ENCODE results near the gene HOXA2.

The HOXA2 gene

DNA sequence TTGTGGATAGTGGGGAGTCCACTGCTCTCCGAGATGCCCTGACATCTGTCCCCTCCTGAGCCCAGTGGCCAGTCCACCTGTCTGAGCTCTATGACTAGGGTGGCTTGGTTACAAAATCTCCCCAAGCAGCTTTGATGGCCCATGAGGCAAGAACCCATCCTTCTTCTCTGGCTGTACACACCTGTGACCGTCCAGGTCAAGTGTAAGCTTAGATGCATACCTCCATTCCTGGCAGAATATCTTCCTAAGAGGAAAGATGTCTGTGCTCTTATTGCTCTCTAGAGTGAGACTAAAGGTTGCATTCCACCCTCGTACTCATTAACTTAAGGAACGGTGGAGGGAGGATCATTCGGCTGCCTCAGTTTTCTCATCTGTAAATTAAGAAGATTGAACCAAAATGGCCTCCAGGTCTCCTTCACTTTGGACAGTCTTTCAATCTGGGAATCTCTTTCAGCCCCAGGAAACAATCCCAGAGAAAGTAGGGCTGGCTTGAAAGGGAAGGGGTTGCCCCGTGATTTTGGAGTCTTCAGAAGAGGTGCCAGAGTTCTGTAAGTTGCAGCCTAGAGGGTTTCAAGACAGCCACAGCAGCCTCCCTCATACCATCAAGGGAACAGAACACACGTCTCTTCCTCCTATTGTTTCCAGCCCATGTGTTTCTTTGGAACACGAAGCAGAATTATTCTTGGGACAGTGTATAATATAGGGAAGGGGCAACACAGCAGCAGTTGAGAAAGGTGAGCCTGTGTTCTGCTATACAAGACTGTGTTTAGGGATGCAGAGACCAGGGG is 22.6 kb upstream of the HOXA2 start:
- DNase-seq (ENCODE audit: low spot score): peak; percentile 32

DNA sequence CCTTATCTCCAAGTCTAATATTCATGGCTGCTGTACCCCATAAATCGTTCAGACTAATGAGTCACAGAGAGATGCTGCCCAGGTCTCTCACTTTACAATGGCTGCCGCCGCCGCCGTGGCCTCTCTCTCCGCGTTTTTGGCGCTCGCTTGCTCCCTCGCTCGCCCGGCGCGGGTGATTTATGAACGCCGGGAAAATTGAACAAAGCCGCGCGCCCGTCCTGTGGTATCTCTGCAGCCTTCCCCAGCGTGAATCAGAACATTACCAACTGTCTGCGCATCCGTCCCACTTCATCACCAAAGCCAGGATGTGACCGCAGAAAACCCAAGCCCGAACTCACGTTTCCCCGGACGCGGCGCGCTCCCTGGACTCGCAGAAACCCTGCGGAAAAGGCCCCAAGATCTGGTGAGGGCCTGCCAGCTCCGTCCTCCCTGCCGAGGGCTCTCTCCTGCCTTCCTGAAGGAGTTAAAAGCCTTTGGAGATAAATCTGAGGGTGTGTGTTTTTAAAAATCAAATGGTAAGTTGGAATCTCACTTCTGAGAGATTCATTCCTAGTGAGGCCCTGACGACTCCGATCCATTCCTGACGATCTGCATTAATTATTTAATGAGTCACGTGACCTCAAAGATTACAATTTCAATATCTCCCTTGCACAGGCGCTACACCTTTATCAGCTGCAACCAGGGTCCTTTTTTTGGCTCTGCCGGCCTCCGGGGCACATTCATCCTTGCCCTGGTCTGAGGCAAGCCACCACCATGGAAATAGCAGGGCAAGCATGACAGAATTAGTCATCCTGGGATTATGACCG is 21.8 kb upstream of the HOXA2 start:
- DNase-seq (ENCODE audit: low spot score): peak; percentile 38

DNA sequence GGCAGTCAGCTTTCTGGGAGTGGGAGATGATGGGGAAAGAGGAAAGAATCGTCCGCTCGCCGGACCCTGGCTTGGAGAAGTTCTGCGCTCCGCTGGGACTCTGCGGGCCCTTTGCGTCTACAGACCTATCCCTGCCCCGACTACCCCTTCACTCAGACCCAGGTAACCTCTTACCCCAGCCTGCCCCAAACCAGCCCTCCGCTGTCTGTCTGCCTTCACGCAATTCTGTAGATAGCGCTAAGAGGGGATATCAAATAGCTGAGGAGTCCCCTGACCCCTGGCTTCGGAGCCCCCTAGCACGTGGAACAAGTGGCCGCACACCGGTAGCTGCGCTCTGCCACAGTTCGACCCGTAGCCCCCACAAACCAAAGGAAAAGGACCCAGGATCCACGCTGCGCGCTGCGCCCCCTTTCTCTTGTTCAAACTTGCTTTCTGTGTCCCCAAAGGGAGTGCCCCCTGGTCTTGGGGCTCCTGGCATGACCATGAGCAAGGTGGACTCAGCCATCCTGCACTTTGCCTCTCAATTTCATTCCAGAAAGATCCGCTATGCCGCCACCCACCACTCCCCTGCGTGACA is 21.1 kb upstream of the HOXA2 start:
- DNase-seq (ENCODE audit: low spot score): peak; percentile 46

GRCh38 chr7:27123007-27123476 is 20.6 kb upstream of the HOXA2 start:
- DNase-seq (ENCODE audit: low spot score): peak; percentile 11

DNA sequence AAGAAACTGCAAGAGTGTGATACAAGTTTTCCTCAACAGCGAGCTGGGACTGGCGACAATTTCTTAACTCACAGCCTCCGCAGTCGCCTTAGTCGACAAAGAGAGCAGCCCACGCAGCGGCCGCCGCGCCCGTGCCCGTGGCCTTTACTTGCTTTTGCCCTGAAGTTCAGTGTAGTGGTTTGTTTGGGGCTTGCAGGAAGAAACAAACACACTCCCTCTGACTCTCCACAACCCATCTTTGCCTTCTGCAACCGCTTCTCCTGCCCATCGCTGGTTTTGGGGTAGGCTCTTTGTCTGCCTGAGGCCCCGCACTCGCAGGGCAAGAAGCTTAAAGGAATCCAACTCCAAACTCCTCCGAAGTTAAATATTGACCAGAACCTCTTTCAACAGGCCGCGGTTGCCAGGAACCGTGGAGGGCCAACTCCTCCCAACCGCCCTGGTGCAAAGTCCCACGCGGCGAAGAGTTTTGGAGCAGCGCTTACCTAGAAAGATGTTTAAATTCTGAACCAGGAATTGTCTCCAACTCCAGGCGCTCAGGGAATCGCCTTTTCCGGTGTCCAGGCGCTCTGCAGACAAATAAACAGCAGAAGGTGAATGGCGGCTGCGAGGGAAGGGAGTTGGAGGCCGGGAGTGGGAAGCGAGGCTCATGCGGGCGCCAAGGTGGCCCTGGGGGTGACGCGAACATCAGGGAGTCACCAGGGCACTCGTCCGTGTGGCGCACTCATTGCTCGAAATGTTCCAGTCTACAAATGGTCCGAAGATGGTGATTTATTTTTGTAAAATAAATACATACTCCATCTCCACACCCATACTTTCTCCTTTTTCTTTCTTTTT is 19.8 kb upstream of the HOXA2 start:
- DNase-seq (ENCODE audit: low spot score): peak; percentile 42

- no peak for DNase-seq (ENCODE audit: low spot score)
Observed at GRCh38 chr7:27121684-27122076, 19.2 kb upstream of the HOXA2 start.

GRCh38 chr7:27119412-27119911 is 17.0 kb upstream of the HOXA2 start:
- peak; percentile 17 for DNase-seq (ENCODE audit: low spot score)

- peak; percentile 29 for DNase-seq (ENCODE audit: low spot score)
Observed at GRCh38 chr7:27118580-27118979, 16.1 kb upstream of the HOXA2 start.

- no peak for DNase-seq (ENCODE audit: low spot score)
Observed at GRCh38 chr7:27117887-27118491, 15.5 kb upstream of the HOXA2 start.

DNA sequence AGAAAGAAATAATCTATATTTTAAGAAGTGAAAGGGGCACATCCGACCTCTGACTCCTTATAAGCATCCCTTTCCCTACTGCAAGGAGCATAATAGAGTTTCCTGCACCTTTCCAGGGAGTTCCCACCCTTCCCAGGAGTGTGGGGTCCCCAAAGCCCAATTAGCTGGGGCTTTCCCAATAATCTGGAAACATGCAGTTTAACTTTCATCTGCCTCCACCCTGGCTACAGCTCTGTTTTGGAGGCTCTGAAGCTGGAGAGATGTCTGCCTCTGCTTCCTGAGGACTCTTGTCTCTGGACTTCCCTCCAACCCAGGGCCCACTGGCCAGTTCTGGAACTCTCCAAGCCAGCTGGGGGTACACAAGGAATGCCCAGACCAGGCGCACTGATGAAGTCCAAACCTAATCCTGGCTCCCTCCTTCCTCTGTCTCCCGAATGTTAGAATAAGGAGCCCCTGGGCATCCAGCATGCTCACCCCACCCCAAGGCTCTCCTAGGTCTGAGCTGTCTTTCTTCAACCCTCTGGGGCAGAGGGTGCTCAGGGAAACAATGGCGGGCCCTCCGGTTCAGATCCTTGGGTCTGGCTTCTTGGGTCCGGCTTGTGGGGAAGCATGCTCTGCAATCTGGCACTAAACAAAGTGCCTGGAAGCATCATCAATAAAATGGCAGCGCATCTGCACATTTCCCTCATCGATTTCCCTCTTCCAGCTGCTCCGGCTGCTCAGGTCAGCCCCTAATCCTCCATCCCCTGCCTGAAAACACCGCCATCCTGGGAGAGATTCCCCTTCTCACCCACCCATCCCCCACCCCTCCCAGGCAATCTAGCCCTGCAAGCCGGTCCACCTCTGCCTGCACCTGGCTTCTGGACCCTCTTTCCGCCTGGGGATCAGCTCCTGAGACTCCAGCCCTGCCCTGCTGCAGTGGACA is 14.7 kb upstream of the HOXA2 start:
- no peak for DNase-seq (ENCODE audit: low spot score)

GRCh38 chr7:27116031-27116961 is 13.8 kb upstream of the HOXA2 start:
- DNase-seq (ENCODE audit: low spot score): no peak

- no peak for DNase-seq (ENCODE audit: low spot score)
Observed at GRCh38 chr7:27115221-27116026, 12.9 kb upstream of the HOXA2 start.

DNA sequence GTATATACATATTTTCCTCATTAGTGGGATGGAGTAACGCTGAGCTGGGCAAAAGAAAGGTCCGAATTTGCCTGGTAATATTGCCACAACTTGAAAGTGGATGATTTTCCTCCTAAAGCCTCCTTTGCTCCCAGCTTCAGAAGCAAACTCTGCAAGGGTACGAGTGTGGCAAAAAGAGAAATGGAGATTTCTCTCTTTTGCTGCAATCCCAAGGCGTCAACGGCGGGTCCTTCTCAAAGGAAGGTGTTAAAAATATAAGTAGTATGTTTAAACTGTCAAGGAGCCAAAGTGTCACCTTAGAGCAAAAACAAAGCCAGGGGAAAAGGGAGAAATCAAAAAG is 12.4 kb upstream of the HOXA2 start:
- DNase-seq (ENCODE audit: low spot score): no peak

- no peak for DNase-seq (ENCODE audit: low spot score)
Observed at GRCh38 chr7:27113991-27114769, 11.7 kb upstream of the HOXA2 start.

DNA sequence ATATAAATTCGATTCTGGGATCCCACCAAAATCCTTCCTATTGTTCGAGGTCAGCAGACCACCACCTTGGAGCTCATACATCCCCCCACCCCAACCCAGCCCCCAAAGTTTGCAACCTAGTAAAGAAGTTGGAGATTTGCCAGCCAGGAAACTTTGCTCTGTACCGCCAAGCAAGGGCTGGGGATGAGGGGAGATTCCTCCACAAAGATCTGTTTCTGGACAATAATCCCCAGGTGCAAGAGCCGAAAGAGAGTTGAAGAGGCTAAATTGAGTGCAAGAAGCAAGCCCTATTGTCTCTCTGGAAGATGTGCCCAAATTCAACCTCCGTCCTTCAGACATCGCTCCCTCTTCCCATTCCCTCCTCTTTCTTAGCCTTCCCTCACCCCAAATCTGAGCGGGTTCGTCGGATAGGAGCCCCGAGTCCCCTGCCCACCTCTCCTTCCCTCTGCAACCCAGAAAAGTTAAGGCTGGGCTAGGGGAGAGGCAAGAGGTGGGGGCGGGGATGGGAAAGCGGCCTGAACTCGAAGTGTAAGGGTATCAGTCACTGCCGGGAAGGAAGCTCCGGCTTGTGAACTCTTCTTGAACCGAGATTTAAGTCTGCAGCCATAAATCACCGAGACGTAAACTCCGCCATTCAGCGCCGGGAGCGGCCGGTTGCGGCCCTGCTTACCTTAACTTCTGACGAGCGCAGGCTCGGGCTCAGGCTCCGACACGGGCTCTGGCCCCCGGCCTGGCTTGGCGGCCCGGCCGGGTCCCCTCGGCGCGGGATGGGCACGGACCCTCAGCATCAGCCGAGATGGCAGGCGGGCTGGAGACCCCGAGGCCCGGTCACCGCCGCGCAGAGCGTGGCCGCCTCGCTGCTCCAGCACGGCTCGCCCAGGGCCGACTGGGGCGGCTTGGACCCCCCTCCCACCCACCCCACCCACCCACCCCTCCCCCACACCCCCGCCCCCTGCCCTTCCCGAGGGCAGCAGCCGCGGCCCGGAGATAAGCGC is 10.8 kb upstream of the HOXA2 start:
- DNase-seq (ENCODE audit: low spot score): peak; percentile 64

GRCh38 chr7:27112361-27112760 is 9.9 kb upstream of the HOXA2 start:
- no peak for DNase-seq (ENCODE audit: low spot score)
